Endothelial cell of umbilical vein (primary cell): Measurements from ENCODE around the gene RWDD1.

Experiments used
- CTCF ChIP-seq, 2 donors: IDR thresholded peaks; 1 replicate in 1 of 2; 2 replicates in 1 of 2; pipeline ENCODE4 v1.5.1; 2011; ENCODE audit warnings: low read length in 2 of 2, mild to moderate bottlenecking in 2 of 2, moderate library complexity in 2 of 2, control low read depth in 1 of 2, inconsistent platforms in 1 of 2, low read depth in 1 of 2; ENCODE audit not compliant: insufficient read depth in 1 of 2; ENCODE audit errors: extremely low read depth in 1 of 2
- POLR2AphosphoS5 ChIP-seq: IDR thresholded peaks from 2 replicates; pipeline ENCODE4 v1.6.1; 2012; ENCODE audit warnings: low read depth, mild to moderate bottlenecking, control low read depth, low read length, moderate library complexity; ENCODE audit not compliant: insufficient read depth

DNA sequence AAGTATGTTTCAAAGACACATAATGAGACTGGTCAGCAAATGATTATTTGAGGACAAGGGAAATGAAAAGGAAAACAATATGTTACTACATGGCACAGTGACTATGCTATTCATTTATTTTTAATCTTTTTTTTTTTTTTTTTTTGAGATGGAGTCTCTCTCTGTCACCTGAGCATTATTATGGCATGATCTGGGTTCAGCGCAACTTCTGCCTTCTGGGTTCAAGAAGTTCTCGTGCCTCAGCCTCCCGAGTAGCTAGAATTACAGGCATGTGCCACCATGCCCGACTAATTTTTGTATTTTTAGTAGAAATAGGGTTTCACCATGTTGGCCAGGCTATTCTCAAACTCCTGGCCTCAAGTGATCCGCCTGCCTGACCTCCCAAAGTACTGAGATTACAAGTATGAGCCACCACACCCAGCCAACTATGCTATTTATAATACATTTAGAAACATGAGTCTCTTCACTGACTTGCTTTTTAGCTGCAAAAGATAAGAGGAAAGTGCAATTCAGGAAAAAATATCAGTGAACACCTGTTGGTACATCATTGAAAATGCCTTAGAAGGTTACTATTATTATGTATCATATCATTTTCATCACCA is 14.4 kb upstream of the RWDD1 start:
- TF ChIP-seq CTCF (IDR thresholded peaks at IDR 0.05; ENCODE audit: extremely low read depth in 1 of 2, insufficient read depth in 1 of 2, low read depth in 1 of 2, low read length in 2 of 2) (no peak), POLR2AphosphoS5 (no peak)
